ENCODE results near the gene MAML2.

The MAML2 gene

DNA sequence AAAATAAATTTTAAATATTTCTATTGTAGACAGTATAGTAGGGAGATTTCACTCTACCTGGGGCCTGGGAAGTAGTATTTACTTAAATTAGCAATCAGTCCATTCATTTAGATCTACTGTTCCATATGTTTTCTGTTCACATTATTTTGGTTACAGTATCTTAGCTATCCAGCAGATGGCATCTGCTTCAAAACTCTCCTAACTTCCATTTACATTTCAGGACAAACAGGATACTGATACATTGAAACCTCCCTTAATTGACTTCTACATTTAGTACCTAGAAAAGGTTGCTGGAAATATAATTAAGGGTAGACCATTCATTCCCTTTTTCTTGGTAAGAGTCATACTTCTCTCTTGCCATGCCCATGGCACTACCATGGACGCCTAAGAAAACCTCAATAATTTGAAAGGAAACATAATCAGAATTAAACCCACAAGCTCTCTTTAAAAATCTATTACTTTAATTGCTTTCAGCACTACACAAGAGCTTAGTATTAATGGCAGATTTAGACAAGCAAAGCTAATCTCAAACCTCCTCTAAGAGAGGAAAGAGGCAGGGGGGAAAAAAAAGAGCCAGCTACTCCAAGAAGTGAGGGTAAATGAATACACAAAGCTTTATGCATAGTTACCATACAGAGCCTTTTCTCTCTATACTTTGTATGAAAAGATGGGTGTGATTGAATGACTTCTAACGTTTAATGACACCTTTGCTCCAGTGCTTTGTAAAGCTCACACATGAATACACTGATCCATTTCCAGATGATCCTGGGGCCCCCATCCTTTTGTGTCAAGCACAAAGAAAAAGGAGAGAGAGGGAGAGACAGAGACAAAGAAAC is 287.9 kb downstream of the MAML2 start:
- DNase-seq = no peak

DNA sequence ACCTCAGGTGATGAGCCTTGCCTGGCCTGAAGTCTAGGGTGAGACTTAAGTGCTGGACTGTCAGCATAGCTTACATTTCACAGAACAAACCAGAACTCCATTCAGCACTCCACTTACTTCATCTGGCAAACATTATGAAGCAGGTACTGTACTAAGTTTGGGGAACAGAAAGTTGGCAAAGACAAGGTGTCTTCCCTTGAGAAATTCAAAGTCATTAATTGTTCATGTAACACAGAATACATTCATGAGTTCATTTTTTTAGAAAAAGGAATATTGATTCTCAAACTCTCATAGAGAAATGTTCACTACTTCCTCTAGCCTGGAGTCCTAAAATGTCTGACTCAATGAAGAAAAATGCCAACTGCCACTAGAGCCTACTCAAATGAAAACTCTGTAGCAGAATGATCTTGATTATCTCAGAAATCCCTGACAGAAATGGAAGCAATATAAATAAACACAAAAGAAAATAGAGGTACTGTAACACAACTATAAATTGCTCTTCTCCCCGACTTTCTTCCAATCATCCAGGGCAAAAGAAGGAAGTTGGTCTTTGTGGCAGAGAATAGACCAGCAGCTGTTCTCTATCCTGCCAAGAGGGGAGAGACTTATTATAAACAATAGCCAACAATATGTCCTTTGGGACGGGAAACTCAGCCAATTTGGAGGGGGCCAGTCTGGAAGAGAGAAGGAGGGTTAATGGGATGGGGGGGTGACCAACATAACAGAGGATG is 289.9 kb downstream of the MAML2 start:
- no peak for DNase-seq

DNA sequence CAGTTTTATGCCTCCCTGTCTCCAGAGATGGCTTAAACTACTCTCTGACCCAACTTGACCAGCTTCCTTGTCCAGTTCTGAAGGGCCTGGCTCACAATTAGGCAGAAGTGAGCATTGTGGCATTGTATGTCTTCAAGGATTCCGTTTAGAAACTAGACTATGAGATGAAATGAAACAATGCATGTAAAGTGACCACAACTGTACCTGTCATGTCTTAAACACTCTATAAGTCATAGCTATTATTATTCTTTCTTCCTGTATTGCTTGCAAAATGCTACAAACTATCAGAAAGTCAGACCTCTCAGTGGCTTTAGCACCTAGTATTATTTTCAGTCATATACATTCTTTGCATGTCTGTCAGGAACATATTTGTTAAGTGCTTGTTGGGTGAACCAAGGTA is 291.2 kb downstream of the MAML2 start:
- DNase-seq = no peak

DNA sequence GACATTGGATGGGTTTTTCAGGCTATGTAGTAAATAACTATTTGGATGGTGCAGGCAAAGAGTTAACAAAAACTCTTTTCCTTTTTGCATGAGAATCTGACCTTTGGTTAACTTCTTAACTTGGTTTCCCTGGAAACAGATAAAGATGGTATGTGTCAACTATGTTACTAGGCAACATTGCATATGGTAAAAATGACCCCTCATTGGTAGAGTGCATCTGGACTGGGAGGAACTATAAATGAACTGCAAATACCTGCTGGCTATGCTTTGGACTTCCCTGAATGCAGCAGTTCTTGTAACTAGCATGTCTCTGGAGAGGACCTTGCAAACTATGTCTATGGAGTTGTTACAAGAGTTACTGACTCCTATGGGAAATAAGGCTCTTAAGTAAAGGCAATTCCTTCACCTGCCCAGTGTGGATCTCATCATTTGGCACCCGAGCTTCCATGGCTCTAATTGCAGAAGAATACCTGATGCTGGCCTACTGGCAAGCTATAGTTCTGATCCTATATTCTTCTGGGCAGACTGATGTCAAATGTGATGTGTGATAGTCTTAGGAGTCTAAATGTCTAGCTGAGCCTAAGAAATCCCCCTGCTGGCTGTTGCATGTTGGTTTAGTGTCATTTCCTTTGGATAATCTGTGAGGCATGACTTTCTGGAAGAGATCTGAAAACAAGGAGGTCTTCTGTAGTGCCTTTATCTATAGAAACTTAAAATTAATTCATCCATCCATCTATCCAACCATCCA is 292.4 kb downstream of the MAML2 start:
- DNase-seq = no peak

- no peak for DNase-seq
Observed at GRCh38 chr11:96049426-96049825, 293.6 kb downstream of the MAML2 start.

GRCh38 chr11:96045622-96046456 is 297.2 kb downstream of the MAML2 start:
- no peak for DNase-seq

DNA sequence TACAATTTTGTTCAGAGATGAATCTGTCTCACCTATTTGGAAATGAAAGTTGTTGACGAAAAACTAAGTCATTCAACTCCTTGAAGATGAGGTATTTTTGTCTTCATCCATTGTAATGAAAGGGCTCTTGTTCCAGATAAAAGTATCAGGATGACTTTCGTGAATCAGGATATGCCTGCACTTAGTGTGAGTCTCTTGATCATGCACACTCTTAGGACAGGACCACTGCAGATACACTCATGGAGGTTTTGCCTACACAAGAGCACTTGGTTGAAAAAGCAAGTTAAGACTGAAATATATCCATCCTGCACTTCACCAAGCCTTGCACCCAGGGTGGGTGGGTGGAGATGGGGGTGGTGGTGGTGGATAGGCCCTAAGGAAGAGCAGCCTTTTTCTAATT is 298.2 kb downstream of the MAML2 start:
- DNase-seq = no peak

DNA sequence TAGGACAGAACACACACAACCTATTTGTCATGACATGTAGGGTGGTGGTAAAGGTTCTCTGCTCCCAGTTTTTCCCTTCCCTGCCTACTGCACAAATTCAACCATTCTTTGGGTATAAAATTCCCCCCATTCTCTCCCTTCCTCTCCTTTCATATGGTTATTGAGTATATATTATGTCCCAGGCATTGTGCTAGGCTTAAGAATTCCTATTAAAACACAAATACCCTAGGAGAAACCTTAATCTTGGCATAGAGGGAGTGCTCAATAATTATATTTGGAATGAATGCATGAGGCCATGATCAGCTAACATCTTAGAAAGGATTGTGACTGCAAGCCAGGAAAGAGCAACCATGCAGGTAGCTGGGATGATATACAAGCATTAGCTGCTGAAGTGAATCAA is 298.7 kb downstream of the MAML2 start:
- DNase-seq = no peak

- DNase-seq = no peak
Observed at GRCh38 chr11:96043291-96043690, 299.7 kb downstream of the MAML2 start.

DNA sequence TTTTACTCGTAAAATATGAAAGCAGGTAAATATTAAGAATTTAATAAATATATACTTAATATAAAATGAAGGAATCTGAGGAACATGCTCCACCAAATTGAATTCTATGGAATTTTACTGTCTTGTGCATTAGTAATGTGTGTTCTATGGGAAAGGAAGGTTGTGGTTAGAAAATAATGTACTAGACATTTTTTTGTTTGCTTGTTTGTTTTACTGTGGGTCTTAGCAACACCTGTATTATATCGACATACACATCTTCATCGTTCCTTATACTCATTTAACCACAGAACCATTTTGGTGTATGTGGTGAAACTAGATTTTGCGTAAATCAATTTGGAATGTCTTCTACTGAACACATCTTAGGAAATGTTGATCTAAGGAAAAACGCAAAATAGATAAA is 304.9 kb downstream of the MAML2 start:
- DNase-seq = no peak

DNA sequence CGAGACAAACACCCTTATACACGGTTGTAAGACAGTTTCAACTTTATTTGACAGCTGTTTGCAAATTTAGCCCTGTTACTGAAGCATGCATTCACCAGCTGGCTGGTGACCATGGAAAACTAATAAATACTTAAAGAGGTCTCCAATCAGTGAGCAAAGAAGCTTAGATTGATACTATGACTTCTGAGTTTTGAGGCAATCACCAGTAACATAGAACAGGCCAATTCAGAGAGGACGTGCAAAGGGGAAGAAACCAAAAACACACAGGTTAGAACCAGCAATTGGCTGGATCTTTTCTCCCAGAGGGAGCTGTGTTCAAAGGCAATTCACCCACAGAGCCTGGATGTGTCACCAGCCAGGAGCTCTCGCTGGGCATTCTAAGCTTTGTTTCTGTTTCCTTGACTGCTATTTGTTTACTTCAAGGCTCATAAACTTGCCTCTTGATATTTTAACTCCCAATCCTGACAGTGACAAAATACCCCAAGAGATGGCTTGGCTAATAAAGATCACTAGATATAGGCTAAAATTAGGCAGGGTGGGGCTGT is 305.5 kb downstream of the MAML2 start:
- DNase-seq = no peak

GRCh38 chr11:96036863-96037262 is 306.1 kb downstream of the MAML2 start:
- no peak for DNase-seq

GRCh38 chr11:96035740-96036078 is 307.3 kb downstream of the MAML2 start:
- DNase-seq = no peak

DNA sequence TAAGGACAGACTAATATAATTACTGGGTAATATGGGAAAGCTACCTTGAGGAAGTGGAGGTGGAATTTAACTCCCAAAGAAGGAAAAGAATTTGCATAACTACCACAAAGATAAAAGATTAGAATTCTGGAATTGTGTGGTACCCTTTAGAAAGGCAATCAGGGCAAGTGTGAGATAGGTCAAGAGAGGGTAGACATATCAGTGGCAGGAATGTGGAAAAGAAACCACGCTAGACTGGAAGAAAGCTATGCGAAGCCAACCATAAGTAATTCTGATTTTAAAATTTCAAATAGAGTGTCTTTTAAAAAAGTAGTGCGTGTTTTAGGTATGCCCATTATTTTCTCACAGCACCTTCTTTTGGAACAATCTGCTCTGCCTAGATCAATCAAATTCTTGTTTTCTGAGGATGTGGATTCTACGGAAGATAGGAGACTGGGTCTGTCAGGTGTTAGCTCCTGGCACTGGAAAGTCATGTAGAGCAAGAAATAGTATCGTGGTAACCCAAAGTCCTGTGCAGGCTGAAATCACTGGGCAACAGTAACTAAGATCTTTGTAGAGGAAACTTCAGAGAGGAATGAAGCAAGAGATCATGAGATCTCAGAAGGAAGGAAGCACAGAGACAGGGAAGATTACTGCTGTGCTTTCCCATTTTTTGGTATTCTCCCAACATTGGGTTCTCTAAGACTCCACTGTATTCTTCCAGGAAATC is 307.8 kb downstream of the MAML2 start:
- DNase-seq = no peak

GRCh38 chr11:96033599-96033998 is 309.4 kb downstream of the MAML2 start:
- DNase-seq = no peak

- no peak for DNase-seq
Observed at GRCh38 chr11:96033095-96033494, 309.9 kb downstream of the MAML2 start.

GRCh38 chr11:96028746-96029145 is 314.2 kb downstream of the MAML2 start:
- DNase-seq = no peak

- DNase-seq = no peak
Observed at GRCh38 chr11:96027021-96027420, 316.0 kb downstream of the MAML2 start.

GRCh38 chr11:96026310-96026709 is 316.7 kb downstream of the MAML2 start:
- no peak for DNase-seq

GRCh38 chr11:96024666-96025065 is 318.3 kb downstream of the MAML2 start:
- no peak for DNase-seq

DNA sequence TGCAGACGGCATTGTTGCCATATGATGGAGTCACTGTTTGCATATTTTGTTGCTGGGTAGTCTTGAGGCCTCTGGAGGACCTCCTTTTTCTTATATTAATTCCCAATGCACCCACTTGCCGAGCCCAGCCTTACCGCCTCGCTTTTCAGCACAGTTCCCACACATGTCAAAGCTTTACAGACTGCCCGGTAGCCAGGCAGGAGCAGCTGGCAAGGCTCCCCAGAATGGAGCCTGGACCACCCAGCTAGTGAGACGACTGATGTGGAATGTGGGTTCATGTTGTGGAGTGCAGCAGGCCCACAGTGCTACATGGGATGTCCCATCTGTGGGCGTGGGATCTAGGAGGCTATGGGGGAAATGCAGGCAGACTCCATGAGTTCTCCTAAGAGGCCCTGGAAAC is 319.7 kb downstream of the MAML2 start:
- DNase-seq = no peak
